Activated B cell treated with CpG ODN at 0.5 μM for 24 hours (primary cell): ENCODE data around the gene INSC. TPM values are rescaled to one million over a fixed set of nuclear protein-coding genes. Genes with fewer than 3 reads are reported as not detected.

Experiments used
- ATAC-seq: fragments of 200-7000 bp; cut with Tn5 transposase; one replicate; pipeline ENCODE4 v1.10.0; 2021; ENCODE audit warnings: low read depth, mild to moderate bottlenecking, moderate library complexity
- CTCF ChIA-PET: fragments of 350-600 bp; sonication (Branson Sonifier 250); formaldehyde crosslinking; loops from one replicate; lab custom pipeline; 2021; ENCODE audit warnings: antibody characterized with exemption; lab: Charles Lee
- POLR2A ChIA-PET: fragments of 350-600 bp; sonication (Branson Sonifier 250); formaldehyde crosslinking; loops from one replicate; lab custom pipeline; 2021; ENCODE audit warnings: antibody characterized with exemption; lab: Charles Lee
- DNase-seq: peaks from one replicate; pipeline ENCODE4 v3.0.0; 2022
- H3K27ac Mint-ChIP-seq: one replicate; pipeline ENCODE4 v1.8.0; 2020; ENCODE audit warnings: mixed read lengths
- H3K27me3 Mint-ChIP-seq: one replicate; pipeline ENCODE4 v1.8.0; 2021; ENCODE audit warnings: mixed read lengths
- H3K36me3 Mint-ChIP-seq: one replicate; pipeline ENCODE4 v1.8.0; 2021; ENCODE audit warnings: low read depth, mixed read lengths
- H3K4me1 Mint-ChIP-seq: one replicate; pipeline ENCODE4 v1.8.0; 2021; ENCODE audit warnings: mixed read lengths
- H3K4me3 Mint-ChIP-seq: one replicate; pipeline ENCODE4 v1.8.0; 2020; ENCODE audit warnings: mild to moderate bottlenecking, mixed read lengths
- H3K9me3 Mint-ChIP-seq: one replicate; pipeline ENCODE4 v1.8.0; 2020; ENCODE audit warnings: mixed read lengths
- CTCF ChIP-seq: fragments of 200-600 bp; IDR thresholded peaks from one replicate; pipeline ENCODE4 v1.8.0; 2022; ENCODE audit warnings: antibody characterized with exemption, mild to moderate bottlenecking
- intact Hi-C: fragments of 100-400 bp; cut with micrococcal nuclease; formaldehyde crosslinking; loops from one replicate; pipeline ENCODE4 v1.15.1; 2024
- total RNA-seq: library from RNA; stranded (reverse); gene quantifications from 2 replicates; pipeline ENCODE4 v1.2.3, GENCODE V29; 2022

INSC gene
- total RNA-seq, 1 donor from 2014 or later = not detected

GRCh38 chr11:15182372-15182771 lies 67.6 kb downstream of the INSC start:
- ChIA-PET POLR2A (no interaction called here), CTCF (no interaction called here)
- H3K9me3 Mint-ChIP-seq = no peaks in the 10 kb centered on the region
- H3K27ac Mint-ChIP-seq = no peak overlapping the region
- no peaks in the 10 kb centered on the region for H3K4me1 Mint-ChIP-seq
- H3K4me3 Mint-ChIP-seq = no peak overlapping the region
- no peaks in the 10 kb centered on the region for H3K36me3 Mint-ChIP-seq
- TF ChIP-seq CTCF = no peak
- H3K27me3 Mint-ChIP-seq = peaks cover 5% of the 10 kb centered on the region
- intact Hi-C loops = no loop called here
- ATAC-seq = no peak
- no peak for DNase-seq

- ChIA-PET POLR2A (no interaction called here), CTCF (no interaction called here)
- DNase-seq = no peak
- peaks cover 2% of the 10 kb centered on the region for H3K27me3 Mint-ChIP-seq
- H3K4me1 Mint-ChIP-seq = no peaks in the 10 kb centered on the region
- H3K9me3 Mint-ChIP-seq = no peaks in the 10 kb centered on the region
- no peak for ATAC-seq
- intact Hi-C loops = no loop called here
- H3K36me3 Mint-ChIP-seq = no peaks in the 10 kb centered on the region
- H3K4me3 Mint-ChIP-seq = no peak overlapping the region
- H3K27ac Mint-ChIP-seq = no peak overlapping the region
- TF ChIP-seq CTCF = no peak
Observed at GRCh38 chr11:15185021-15185420, 70.3 kb downstream of the INSC start.

- DNase-seq (no peak), ATAC-seq (no peak)
- Mint-ChIP-seq H3K36me3 (no peaks in the 10 kb centered on the region), H3K4me1 (no peaks in the 10 kb centered on the region), H3K9me3 (no peaks in the 10 kb centered on the region), H3K27me3 (peaks cover 2% of the 10 kb centered on the region), H3K27ac (no peak overlapping the region), H3K4me3 (no peak overlapping the region)
- ChIA-PET POLR2A (no interaction called here), CTCF (no interaction called here)
- intact Hi-C loops = no loop called here
- no peak for TF ChIP-seq CTCF
Observed at GRCh38 chr11:15186146-15186545, 71.4 kb downstream of the INSC start.

GRCh38 chr11:15189189-15189588 lies 74.5 kb downstream of the INSC start:
- Mint-ChIP-seq H3K27ac (no peak overlapping the region), H3K36me3 (no peaks in the 10 kb centered on the region)

More at GRCh38 chr11:15189189-15189588, 74.5 kb downstream of the INSC start:
- ATAC-seq (no peak), DNase-seq (no peak)
- Mint-ChIP-seq H3K4me1 (no peaks in the 10 kb centered on the region), H3K4me3 (no peak overlapping the region), H3K27me3 (peaks cover 3% of the 10 kb centered on the region), H3K9me3 (no peaks in the 10 kb centered on the region)
- ChIA-PET CTCF (interaction anchor here (1.0 kb wide), 1 partner anchor 89 kb away, joined by 4 read pairs; no protein-coding TSS in a partner anchor), POLR2A (no interaction called here)
- no peak for TF ChIP-seq CTCF
- intact Hi-C loops = no loop called here
